Measurements from ENCODE around the gene IQSEC1.

The IQSEC1 gene

GRCh38 chr3:13051581-13051980 is 21.6 kb downstream of the IQSEC1 start:
- in situ Hi-C loops (cut with MboI; ENCODE audit: low sequenced_read_pairs): no loop called here

- in situ Hi-C loops (cut with MboI; ENCODE audit: low sequenced_read_pairs): no loop called here
Observed at GRCh38 chr3:13051066-13051465, 22.2 kb downstream of the IQSEC1 start.

- in situ Hi-C loops (cut with MboI; ENCODE audit: low sequenced_read_pairs): no loop called here
Observed at GRCh38 chr3:13050446-13050845, 22.8 kb downstream of the IQSEC1 start.

GRCh38 chr3:13049400-13049799 is 23.8 kb downstream of the IQSEC1 start:
- in situ Hi-C loops (cut with MboI; ENCODE audit: low sequenced_read_pairs): no loop called here

GRCh38 chr3:13047296-13048165 is 25.7 kb downstream of the IQSEC1 start:
- in situ Hi-C loops (cut with MboI; ENCODE audit: low sequenced_read_pairs): no loop called here

- in situ Hi-C loops (cut with MboI; ENCODE audit: low sequenced_read_pairs): no loop called here
Observed at GRCh38 chr3:13046569-13047274, 26.5 kb downstream of the IQSEC1 start.

GRCh38 chr3:13045904-13046568 is 27.2 kb downstream of the IQSEC1 start:
- in situ Hi-C loops (cut with MboI; ENCODE audit: low sequenced_read_pairs): no loop called here

- in situ Hi-C loops (cut with MboI; ENCODE audit: low sequenced_read_pairs): no loop called here
Observed at GRCh38 chr3:13045241-13045903, 27.9 kb downstream of the IQSEC1 start.

- in situ Hi-C loops (cut with MboI; ENCODE audit: low sequenced_read_pairs): no loop called here
Observed at GRCh38 chr3:13044496-13045240, 28.6 kb downstream of the IQSEC1 start.

GRCh38 chr3:13043656-13044055 is 29.6 kb downstream of the IQSEC1 start:
- in situ Hi-C loops (cut with MboI; ENCODE audit: low sequenced_read_pairs): no loop called here

- in situ Hi-C loops (cut with MboI; ENCODE audit: low sequenced_read_pairs): no loop called here
Observed at GRCh38 chr3:13042715-13043271, 30.4 kb downstream of the IQSEC1 start.

- in situ Hi-C loops (cut with MboI; ENCODE audit: low sequenced_read_pairs): no loop called here
Observed at GRCh38 chr3:13042127-13042701, 31.0 kb downstream of the IQSEC1 start.

GRCh38 chr3:13041113-13041776 is 32.0 kb downstream of the IQSEC1 start:
- in situ Hi-C loops (cut with MboI; ENCODE audit: low sequenced_read_pairs): no loop called here

GRCh38 chr3:13040361-13041074 is 32.7 kb downstream of the IQSEC1 start:
- in situ Hi-C loops (cut with MboI; ENCODE audit: low sequenced_read_pairs): no loop called here

GRCh38 chr3:13039213-13039896 is 33.9 kb downstream of the IQSEC1 start:
- in situ Hi-C loops (cut with MboI; ENCODE audit: low sequenced_read_pairs): no loop called here

- in situ Hi-C loops (cut with MboI; ENCODE audit: low sequenced_read_pairs): no loop called here
Observed at GRCh38 chr3:13037458-13038117, 35.6 kb downstream of the IQSEC1 start.

GRCh38 chr3:13034861-13035260 is 38.4 kb downstream of the IQSEC1 start:
- in situ Hi-C loops (cut with MboI; ENCODE audit: low sequenced_read_pairs): no loop called here
